GF-D8 (cell line): ENCODE data around the gene UBAP2.
"Not testable (repeated sequence)": the region's sequence is repeated elsewhere in the genome, so short reads cannot be mapped to it uniquely, and the experiment has no call there.

ENCODE experiments used
- DNase-seq: peaks from one replicate; lab custom pipeline; 2025; lab: John Stamatoyannopoulos, UW

The UBAP2 gene

DNA sequence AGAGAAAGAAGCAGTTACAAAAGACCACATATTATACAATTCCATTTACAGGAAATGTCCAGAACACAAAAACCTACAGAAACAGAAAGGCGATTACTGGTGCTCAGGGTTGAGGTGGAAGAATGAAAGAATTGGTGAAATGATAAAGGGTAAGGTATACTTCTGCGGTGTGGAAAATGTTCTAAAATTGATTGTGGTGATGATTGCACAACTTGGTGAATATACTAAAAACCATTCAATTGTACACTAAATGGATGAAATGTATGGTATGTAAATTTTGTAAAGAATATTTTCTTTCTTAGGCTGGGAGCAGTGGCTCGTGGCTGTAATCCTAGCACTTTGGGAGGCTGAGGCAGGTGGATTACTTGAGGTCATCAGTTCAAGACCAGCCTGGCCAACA, 72.3 kb downstream of the UBAP2 start:
- DNase-seq: no peak

DNA sequence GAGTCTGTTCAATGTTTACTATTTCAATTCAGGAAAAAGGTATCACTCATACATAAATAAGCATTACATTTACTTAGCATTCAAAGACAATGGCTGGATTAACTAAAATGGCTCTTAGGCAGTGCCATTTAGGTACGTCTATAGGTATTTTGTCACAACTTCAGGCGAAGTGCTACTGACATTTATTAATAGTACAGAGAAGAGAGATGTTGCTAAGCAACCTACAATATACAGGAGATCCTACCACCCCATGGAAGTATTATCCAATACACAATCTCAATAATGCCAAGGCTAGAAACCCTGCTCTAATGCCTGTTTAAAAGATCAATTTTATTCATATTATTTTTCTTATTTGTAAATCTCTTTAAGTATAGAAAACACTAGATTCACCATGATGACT, 76.0 kb downstream of the UBAP2 start:
- DNase-seq: no peak

DNA sequence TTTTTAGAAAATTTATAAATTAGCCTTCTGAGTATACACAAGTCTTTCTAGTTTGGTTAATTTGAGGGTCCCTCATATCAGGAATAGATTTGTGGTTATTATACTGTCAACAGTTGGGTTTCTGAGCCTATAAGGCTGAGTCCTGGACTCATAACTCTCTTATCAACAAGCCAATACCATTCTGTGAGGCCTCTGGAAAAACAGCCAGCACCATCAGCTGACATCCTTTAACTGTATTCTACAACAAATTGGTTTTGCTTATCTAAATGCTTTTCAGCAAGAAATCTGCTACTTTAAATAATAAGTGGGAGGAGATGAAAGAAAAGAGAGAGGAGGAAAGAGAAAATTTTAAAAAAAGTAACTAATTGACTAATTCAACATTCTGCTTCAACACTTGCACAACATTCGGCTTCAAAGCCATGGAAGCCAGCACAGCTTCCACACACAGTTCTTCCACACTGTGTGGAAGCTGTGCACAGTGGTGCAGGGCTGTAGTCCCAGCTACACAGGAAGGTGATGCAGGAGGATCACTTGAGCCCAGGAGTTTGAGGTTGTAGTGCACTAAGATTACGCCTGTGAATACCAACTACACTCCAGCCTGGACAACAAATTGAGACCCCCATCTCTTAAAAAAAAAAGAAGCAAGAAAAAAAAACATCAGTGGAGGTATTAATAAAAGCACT, 84.5 kb downstream of the UBAP2 start:
- DNase-seq: no peak

DNA sequence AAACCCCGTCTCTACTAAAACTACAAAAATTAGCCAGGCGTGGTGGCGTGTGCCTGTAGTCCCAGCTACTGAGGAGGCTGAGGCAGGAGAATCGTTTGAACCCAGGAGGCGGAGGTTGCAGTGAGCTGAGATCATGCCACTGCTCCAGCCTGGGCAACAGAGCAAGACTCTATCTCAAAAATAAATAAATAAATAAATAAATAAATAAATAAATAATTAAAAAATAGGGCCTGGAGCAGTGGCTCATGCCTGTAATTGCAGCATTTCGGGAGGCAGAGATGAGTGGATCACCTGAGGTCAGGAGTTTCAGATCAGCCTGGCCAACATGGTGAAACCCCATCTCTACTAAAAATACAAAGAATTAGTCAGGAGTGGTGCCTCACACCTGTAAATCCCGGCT, 86.2 kb downstream of the UBAP2 start:
- DNase-seq: not testable (repeated sequence)

DNA sequence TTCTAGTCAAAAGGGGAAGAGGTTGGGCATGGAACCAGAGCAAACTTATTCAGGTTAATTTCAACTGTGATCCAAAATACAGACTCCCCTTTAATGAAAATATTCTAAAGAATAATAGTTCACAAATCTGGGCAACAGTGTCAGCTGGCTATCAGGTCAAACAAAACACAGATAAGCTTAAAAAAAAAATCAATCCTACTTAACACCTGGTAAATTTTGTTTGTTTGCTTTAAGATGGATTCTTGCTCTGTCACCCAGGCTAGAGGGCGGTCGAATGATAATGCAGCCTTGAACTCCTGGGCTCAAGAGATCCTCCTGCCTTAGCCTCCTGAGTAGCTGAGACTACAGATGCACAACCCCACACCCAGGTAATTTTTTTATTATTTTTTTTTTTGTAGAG, 89.0 kb downstream of the UBAP2 start:
- DNase-seq: no peak

DNA sequence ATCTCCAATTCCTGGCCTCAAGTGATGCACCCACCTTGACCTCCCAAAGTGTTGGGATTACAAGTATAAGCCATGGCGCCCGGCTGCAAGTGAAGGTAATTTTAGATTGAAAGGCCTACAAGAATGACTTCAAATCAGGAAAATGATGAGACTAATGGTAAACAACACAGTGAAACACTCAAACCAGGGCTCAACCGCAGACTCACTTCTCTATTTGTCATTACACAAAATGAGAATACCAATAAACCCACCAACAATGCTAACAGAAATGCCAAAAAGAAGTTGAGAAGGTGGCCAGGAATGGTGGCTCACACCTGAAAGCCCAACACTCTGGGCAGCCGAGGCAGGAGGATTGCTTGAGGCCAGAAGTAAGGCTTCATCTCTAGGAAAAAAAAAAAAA, 92.1 kb downstream of the UBAP2 start:
- no peak for DNase-seq

DNA sequence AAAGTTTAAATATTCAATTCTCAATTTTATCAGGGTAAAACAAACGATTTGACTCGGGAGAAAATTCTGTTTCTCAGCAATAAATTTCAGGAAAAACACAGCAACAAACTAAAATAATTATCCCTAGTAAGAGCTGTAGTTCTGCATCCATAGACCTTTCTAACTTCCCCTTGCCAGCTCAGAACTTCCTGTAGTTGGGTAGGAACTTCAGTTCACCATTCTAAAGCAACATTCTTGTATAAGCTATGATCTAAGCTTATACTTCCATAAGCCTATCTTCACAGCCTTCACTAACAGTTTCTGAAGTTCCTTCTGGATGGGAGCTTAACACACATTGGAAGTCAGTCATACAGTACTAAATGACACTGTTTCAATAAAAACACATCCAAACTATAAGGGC, 96.6 kb downstream of the UBAP2 start:
- peak; percentile 3 for DNase-seq

DNA sequence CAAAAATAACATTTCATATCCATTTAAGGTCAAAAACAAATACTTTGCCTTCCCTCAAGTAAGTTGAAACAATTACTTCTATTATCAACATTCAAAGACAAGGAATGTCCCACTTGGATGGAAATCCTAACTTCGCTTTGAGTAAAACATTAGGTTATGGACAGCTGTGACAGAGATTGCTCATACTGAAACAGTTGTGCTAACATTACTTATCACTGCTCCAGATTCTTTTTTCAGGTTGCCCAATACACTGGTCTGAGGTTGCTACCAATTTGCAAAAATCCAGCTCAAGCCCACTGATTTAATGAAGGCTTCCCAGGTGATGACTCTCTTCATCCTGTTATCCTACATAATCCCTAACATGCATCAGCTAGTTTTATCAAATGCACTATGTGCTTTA, 98.3 kb downstream of the UBAP2 start:
- DNase-seq: no peak

DNA sequence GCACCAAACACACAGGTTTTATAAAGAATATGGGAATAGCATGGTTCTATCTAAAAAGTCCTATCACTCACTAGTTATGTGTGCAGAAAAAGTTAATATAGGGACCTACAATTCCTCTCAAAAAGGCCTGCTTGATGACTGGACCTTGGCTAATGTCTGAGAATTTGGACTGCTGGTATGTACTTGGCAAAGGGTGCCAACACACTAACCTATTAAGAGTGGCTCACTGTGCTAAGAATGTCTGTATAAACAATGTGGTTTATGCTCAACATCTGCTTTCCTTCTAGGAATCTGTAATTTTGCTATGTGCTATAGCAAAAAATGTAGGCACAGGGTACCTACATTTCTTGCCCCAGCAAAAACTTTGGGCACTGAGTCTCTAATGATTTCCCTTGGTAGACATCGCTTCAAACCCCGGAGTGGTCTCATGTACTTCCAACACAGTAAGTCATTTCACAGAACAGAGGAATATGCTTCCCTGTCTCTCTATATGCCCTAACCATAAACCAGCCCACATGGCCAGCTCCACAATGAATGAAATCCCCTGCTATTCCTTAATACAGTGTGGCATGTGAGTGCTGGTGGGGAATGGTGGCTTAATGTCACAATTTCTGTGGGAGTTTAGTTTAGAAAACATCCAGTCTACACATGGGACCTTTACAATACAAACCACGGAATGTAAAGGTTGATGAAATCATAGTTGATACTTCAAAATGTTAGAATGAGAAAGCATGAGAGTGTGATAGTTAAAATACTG, 101.7 kb downstream of the UBAP2 start:
- no peak for DNase-seq

DNA sequence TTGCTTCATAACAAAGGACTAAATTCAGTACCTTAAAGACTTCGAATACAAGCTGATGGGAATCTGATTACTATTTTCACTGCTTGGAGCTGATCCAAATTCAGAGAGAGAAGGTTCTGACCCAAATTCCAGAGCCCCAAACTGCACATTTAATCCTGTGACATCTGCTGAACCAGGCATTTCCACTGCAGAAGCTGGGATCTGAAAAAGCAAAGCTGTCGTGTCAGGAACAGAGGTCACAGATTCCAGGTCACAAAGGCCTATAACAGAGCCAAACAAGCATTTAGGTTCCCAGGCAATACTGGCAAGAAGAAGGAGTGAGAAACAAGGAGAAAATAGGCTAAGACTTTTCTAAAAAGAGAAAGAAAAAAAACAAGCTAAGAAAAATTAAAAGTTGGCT, 105.3 kb downstream of the UBAP2 start:
- DNase-seq: no peak

DNA sequence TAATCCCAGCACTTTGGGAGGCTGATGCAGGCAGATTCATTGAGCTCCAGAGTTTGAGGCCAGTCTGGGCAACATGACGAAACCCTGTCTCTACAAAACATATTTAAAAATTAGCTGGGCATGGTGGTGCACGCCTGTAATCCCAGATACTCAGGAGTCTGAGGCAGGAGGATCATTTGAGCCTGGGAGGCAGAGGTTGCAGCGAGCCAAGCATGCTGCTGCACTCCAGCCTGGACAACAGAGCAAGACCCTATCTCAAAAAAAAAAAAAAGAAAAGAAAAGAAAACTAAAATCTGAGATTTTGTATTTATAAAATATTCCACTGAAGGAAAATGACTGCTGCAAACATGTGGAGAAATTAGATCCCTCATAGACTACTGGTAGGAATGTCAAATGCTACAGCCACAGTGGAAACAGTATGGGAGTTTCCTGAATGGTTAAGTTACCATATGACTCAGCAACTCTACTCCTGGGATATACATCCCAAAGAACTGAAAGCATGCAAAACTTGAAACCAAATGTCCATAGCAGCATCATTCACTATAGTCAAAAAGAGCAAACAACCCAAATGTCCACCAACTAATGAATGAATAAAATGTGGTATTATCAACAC, 106.1 kb downstream of the UBAP2 start:
- no peak for DNase-seq

DNA sequence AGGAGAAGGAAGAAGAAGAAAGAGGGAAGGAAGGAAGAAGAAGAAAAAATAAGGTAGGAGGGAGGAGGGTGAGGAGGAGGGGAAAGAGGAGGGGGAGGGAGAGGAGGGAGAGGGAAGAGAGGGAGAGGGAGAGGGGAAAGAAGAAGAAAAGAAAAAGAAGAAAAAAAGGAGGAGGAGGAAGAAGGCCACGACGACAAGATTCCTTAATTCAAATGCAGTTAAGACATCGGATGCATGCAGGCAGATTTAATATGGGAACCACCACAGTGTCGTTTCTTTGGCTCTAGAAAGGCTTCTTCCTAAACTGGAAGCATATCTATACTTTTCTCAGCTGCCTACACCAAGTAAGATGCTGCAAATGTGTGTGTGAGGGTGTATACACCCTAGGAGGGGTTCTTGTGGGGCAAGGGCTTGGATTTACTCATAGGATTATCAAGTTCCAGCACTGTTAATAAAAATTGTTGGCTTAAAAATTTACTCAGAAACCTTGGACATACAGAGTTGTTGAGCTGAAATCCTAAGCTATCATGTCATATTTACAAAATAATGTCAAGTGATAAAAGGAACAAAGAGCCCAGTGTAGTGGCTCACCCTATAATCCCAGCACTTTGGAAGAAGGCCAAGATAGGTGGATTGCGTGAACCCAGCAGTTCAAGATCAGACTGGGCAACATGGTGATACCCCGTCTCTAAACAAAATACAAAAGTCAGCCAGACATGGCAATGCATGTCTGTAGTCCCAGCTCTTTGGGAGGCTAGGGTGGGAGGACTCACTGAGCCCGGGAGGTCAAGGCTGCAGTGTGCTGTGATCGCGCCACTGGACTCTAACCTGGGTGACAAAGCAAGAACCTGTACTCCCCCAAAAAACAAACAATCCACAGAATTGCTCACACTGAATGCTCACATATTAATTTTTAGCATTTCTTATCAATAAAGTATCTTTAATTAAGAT, 108.5 kb downstream of the UBAP2 start:
- DNase-seq: no peak

DNA sequence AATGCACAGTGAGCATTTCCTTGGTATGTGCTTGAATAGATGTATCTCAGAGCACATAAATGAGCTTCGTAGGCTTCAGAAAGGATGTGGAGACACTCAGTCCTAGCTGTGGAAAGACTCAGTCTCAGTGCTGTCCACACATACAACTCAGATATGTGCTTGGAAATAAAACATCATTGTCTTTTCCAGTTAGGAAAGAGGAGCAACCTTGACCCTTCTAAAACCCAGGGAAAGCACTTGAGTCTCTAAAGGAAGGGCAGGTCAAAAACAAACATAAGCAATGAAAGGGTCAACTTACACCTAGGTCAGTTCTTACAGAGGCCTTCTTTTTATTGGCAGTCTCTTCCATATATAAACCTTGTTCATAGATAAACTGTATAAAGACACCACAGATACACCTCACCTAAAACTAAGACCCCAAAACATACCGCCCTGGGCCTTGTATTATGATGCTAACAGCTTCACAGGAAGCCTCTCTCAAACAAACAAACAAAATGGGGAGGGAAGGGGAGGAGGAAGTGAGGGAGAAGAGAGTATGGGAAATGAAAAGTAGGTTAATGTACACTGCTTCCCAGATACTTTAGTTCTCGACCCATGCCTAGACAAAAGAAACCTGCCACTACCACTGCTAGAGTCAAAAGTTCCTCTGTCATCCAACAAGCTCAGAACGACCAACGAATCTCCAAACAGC, 114.4 kb downstream of the UBAP2 start:
- DNase-seq: no peak

DNA sequence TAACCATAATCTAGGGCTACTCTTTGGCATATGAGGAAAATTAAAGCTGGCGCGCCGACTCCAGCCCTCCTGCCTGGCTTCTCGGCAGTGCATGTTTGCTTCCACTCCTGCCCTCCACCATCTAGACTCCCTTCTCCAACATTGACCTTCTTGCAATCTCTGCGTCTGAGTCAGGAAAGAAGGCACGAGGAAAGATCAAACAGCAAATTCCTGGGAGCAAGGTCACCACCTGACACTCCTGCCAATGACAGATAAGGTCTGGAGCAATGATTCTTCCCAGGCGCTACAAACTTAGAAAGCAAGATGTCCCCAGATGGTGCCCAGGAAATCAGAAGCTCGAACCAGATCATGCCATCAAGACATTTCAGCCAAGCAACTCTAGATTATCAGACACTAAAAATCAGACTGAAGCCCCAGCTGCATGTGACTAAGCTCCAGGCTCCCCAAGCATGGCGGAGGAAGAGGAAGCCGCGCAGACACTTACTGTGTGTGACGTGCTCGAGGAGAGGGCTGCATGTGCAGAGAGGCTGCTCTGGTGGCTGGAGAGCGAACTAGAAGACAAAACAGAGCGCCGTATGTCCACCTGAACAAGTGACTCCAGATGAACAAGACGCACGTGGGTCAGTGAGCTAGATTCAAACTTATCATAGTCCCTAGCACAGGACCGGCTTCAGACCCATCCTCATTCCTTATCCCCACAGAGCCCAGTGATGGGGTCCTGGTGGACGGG, 116.4 kb downstream of the UBAP2 start:
- DNase-seq: no peak

DNA sequence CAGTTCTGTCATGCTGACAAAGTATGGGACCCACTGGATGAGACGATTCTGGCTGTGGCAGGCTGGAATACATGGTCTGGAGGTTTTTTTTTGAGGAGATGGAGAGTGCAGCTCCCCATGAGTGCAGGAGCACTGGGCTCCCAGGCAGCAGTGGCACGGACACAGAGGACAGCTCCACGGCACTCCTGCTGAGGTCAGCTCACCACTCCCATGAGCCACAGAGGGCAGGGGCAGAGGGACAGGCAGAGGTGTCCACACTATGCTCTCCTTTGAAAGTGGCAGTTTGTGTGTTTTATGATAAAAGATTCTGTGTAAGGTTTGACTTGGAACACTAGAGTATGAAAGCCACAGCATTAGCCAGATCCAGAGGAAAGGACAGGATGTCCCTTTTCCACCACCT, 117.4 kb downstream of the UBAP2 start:
- no peak for DNase-seq

DNA sequence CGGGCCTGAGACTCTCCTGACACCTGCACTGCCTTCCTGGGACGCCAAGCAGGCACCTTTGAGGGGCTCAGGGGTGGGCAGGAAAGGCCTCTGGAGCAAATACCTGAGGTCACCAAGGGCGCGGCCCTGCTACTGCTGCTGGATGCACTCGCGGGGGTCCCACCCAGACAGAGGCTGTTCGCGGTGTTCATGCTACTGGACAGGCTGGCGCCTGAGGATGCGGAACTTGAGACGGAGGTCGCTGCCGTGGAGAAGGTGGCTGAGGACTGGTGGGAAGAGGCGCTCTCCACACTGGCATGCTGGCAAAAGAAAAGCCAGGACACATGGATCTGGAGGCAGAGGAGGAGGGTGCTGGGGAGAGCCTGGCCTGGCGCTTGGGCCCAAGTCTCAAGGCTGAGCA, 121.0 kb downstream of the UBAP2 start:
- no peak for DNase-seq

DNA sequence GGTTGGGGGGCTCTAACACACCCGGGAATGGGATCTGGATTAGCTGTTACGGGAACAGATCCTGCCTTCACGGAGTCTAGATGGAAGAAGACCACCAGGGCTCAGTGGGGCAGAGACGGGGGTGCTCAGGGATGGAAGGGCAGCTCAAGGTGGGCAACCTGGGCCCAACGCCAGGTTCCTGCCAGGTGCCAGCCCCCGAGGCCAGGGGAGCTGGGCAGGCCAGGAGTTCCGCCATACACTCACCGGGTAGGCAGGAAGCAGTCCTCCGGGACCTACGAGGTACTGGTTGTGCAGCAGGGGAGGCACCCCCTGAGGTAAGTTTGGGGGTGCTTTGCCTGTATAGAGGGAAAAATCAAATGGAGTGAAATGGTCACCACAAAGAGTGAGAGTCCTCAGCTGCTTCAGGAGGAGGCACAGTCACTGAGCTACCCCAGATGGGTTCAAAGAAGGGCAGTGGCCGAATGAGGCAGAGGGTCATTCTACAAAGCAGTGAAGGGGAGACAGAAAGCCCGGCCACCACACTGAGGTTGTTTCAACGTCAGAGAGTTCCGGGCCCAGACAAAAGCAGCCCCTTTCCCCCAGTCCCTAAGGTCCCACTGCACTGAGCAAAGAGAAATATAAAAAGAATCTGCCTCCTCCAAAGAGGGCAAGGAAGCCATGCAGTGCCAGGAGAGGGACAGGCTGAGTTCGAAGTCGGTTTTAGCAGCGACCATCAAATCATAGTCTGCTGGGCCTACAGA, 121.8 kb downstream of the UBAP2 start:
- no peak for DNase-seq

DNA sequence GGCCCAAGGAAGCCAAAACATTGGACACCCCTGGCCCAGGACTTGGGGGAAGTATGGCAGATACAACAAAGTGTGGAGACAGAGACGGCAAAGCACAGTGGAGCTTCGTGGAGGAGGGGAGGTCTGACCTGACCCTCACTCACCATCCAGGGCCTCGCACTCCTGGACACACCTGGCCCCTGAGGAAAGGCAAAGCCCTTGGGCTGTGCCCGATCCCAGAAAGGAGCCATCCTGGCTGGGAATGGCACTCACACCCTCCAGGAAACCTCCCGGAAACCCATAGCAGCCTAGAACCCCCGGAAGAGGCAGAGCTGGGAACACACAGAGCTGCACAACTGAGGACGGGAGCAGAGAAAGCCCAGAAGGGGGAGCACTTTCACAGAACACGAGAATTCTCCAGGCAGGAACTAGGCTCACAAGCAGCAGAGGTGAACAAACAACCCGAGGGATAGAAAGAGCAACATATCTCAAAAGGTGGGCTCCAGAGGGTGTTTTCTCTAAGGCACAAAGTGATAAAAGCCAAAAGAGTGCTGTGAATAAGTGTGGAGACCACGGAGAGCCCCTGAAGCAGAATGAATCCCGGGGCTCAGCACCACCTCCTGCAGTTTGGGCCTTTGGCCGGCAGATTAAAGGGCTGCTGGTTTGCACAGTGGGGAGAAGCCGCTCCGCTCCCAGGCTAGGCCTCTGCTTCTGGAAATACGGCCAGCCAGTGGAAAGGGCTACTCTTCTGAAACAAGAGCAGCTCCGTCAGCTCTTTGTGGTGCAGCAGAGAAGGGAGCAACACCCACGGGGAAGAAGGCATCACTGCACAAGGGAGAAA, 123.5 kb downstream of the UBAP2 start:
- no peak for DNase-seq

DNA sequence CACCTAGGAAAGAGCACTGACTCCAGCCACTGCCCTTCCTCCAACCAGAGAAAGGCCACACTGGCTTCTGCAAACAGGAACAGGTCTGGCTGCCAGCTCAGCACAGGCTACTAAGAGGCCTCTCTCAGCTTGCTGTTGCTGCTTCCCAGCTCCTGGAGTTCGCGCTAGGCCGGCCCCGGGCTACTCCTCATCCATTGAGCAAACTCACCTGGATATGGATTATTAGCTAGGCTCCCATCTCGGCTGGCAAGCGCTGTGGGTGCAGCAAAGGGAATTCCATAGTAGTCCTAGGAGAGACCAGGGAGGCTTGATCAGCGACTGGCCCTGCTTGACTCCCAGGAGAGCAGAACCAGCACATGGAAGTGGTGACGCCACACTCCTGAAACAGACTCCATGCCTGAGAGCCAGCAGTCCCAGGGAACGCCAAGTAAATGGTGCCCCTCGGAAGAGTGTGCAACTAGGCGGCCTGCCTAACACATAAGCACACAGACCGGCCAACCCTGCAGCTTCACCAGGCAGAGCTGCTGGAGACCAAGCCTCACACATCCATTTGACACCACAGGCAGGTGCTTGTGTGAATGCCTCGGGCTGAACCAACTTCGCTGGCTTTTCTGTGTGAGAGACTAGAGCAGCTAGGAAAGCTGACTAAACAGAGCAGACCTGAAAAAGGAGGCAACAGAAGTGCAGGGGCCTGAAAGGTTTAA, 124.5 kb downstream of the UBAP2 start:
- no peak for DNase-seq
